Measurements from ENCODE around the gene CSMD2. TPM values are rescaled to one million over a fixed set of nuclear protein-coding genes. Genes with fewer than 3 reads are reported as not detected.

Gene CSMD2
- total RNA-seq, 5 donors from 2014 or later (not counting 1 experiment from before 2014, with no cell fraction given): 0.03 TPM; not detected in 4

DNA sequence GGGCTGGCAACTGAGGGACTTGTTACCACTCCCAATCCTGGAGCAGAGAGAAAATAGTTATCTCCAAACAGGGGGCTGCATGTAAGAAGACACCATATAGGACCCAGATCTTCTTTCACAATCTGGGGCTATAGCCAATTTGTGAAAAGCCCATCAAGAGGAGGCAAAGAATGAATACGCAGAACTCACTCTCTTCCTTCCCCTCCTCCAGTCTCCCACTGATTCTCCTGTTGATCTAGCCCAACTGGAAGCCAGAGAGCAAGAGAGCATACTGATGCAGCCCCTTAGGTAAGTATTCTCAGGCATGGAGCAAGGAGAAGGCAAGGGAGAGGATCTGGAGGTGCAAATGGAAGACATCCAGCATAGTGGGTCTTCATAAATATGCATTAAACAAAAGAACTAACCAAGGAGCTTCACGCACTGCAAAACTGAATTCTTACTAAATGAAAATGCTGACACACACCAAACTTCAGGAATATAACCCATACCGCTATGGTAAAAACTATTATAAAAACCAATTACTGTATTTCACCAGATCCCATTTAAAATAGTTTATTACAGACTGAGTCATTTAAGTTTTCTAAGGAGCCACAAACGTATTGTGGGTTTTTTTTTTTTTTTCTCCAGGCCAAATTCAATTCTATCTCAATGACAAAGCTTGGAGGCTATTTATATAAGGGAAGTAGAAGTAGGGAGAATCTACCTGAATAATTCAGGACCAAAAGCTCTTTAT, 316.7 kb downstream of the CSMD2 start:
- DNase-seq (no peak), ATAC-seq (replicated peaks in 1 of 4) (no peak)
- no CpG with 5 or more reads among the region's 4 CpGs for WGBS (ENCODE audit: insufficient coverage)
- H3K9me3 ChIP-seq: no peaks in the 10 kb centered on the region
- no peak overlapping the region for H3K27ac ChIP-seq (ENCODE audit: low read length)
- Mint-ChIP-seq H3K4me1 (no peaks in the 10 kb centered on the region), H3K4me3 (no peak overlapping the region), H3K27ac (no peak overlapping the region), H3K9me3 (no peaks in the 10 kb centered on the region), H3K36me3 (no peaks in the 10 kb centered on the region), H3K27me3 (peaks cover 7 to 16% of the 10 kb centered on the region in 2 donors)
- no peaks in the 10 kb centered on the region for H3K4me1 ChIP-seq (ENCODE audit: control insufficient read depth in 1 of 2, extremely low read depth in 1 of 2, insufficient read depth in 2 of 2, low read length in 2 of 2)
- H3K4me3 ChIP-seq (ENCODE audit: control insufficient read depth in 1 of 2, extremely low read depth in 1 of 2, low read length in 1 of 2): no peak overlapping the region
- H3K27me3 ChIP-seq (replicated peaks in 1 of 2; ENCODE audit: control insufficient read depth in 2 of 2, extremely low read depth in 1 of 2, insufficient read depth in 2 of 2, low read length in 1 of 2): peaks cover 0 to 8% of the 10 kb centered on the region in 2 experiments
- CTCF ChIA-PET: interaction anchor here in 1 of 2 donors (0.6 kb wide), 1 partner anchor 8 kb away, joined by 5 read pairs; no protein-coding TSS in a partner anchor
- POLR2A ChIA-PET: no interaction called here
- no peaks in the 10 kb centered on the region for H3K36me3 ChIP-seq (ENCODE audit: control insufficient read depth in 2 of 2, extremely low read depth in 1 of 2, insufficient read depth in 1 of 2, low read length in 1 of 2)

DNA sequence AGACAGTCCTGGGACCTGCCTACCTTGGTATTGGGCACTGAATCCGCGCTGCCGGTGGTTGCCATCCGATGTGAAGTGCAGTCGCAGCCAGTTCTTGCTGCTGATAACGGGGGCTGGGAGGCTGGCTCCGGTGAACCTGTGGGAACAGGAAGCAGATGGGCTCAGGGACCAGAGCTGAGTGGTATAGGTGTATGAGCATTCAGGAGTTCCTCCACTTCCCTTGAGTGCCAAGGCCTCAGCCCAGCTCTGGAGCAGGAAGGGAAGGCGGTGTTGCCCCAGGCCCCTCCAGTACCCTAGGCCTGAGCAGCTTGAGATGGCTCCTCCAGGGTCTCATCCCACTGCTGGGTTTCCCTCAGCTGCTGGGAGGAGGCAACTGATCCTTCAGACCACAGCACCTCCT, 318.2 kb downstream of the CSMD2 start:
- no peak overlapping the region for H3K4me3 ChIP-seq (ENCODE audit: control insufficient read depth in 1 of 2, extremely low read depth in 1 of 2, low read length in 1 of 2)
- DNase-seq (no peak), ATAC-seq (replicated peaks in 1 of 4) (no peak)
- ChIA-PET CTCF (no interaction called here), POLR2A (no interaction called here)
- H3K27me3 ChIP-seq (replicated peaks in 1 of 2; ENCODE audit: control insufficient read depth in 2 of 2, extremely low read depth in 1 of 2, insufficient read depth in 2 of 2, low read length in 1 of 2): peaks cover 0 to 8% of the 10 kb centered on the region in 2 experiments
- Mint-ChIP-seq H3K36me3 (no peaks in the 10 kb centered on the region), H3K27me3 (peaks cover 4 to 6% of the 10 kb centered on the region in 2 donors), H3K4me1 (no peaks in the 10 kb centered on the region), H3K27ac (no peak overlapping the region), H3K4me3 (no peak overlapping the region), H3K9me3 (no peaks in the 10 kb centered on the region)
- 98% methylated on average over 7 of the region's 8 CpGs for WGBS (ENCODE audit: insufficient coverage)
- no peaks in the 10 kb centered on the region for H3K9me3 ChIP-seq
- no peaks in the 10 kb centered on the region for H3K36me3 ChIP-seq (ENCODE audit: control insufficient read depth in 2 of 2, extremely low read depth in 1 of 2, insufficient read depth in 1 of 2, low read length in 1 of 2)
- no peak overlapping the region for H3K27ac ChIP-seq (ENCODE audit: low read length)
- no peaks in the 10 kb centered on the region for H3K4me1 ChIP-seq (ENCODE audit: control insufficient read depth in 1 of 2, extremely low read depth in 1 of 2, insufficient read depth in 2 of 2, low read length in 2 of 2)

DNA sequence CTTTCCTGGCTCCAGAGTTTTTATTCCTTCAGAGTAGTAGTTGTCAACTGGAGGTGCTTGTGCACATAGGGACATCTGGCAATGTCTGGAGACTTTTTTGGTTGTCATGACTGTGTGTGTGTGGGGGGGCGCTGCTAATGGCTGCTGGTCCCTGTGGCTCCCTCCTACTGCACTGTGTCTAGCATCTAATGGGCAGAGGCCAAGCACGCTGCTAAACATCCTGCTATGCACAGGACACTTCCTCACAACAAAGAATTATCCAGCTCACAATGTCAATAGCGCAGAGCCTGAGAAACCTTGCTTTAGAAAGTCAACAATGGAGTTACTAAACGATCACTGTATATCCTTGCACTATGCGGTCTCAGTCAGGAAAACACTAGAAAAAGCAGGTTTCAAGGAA, 320.9 kb downstream of the CSMD2 start:
- no peak for ATAC-seq (replicated peaks in 1 of 4)
- peaks cover 0 to 6% of the 10 kb centered on the region in 2 experiments for H3K27me3 ChIP-seq (replicated peaks in 1 of 2; ENCODE audit: control insufficient read depth in 2 of 2, extremely low read depth in 1 of 2, insufficient read depth in 2 of 2, low read length in 1 of 2)
- H3K36me3 ChIP-seq (ENCODE audit: control insufficient read depth in 2 of 2, extremely low read depth in 1 of 2, insufficient read depth in 1 of 2, low read length in 1 of 2): no peaks in the 10 kb centered on the region
- no peaks in the 10 kb centered on the region for H3K4me1 ChIP-seq (ENCODE audit: control insufficient read depth in 1 of 2, extremely low read depth in 1 of 2, insufficient read depth in 2 of 2, low read length in 2 of 2)
- no peak overlapping the region for H3K4me3 Mint-ChIP-seq
- DNase-seq: no peak
- no peak overlapping the region for H3K27ac Mint-ChIP-seq
- no peak overlapping the region for H3K27ac ChIP-seq (ENCODE audit: low read length)
- no peaks in the 10 kb centered on the region for H3K36me3 Mint-ChIP-seq
- POLR2A ChIA-PET: no interaction called here
- H3K4me3 ChIP-seq (ENCODE audit: control insufficient read depth in 1 of 2, extremely low read depth in 1 of 2, low read length in 1 of 2): no peak overlapping the region
- H3K9me3 Mint-ChIP-seq: no peaks in the 10 kb centered on the region
- H3K9me3 ChIP-seq: no peaks in the 10 kb centered on the region
- H3K27me3 Mint-ChIP-seq: peaks cover 1 to 6% of the 10 kb centered on the region in 2 donors
- H3K4me1 Mint-ChIP-seq: no peaks in the 10 kb centered on the region
- 70% methylated on average over 5 of the region's 5 CpGs for WGBS (ENCODE audit: insufficient coverage)
- CTCF ChIA-PET: no interaction called here

DNA sequence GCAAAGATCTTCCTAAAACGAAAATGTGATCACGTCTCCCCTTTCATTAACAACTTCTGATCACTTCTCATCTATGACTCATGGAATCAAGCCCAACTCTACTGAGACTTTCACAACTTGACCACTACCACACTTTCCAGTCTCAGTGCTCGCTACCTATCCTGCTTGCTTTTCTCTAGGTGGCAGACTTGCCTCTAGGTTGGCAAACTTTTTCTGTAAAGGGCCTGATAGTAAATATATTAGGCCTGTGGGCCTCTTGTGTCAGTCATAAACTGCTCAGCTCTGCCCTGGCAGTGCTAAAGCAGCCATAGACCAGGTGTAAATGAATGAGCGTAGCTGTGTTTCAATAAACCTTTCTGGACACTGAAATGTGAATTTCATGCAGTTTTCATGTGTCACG, 322.7 kb downstream of the CSMD2 start:
- H3K36me3 ChIP-seq (ENCODE audit: control insufficient read depth in 2 of 2, extremely low read depth in 1 of 2, insufficient read depth in 1 of 2, low read length in 1 of 2): no peaks in the 10 kb centered on the region
- H3K4me1 ChIP-seq (ENCODE audit: control insufficient read depth in 1 of 2, extremely low read depth in 1 of 2, insufficient read depth in 2 of 2, low read length in 2 of 2): no peaks in the 10 kb centered on the region
- no peak overlapping the region for H3K27ac ChIP-seq (ENCODE audit: low read length)
- ATAC-seq (replicated peaks in 1 of 4): no peak
- H3K9me3 ChIP-seq: no peaks in the 10 kb centered on the region
- 70% methylated on average over 3 of the region's 5 CpGs for WGBS (ENCODE audit: insufficient coverage)
- Mint-ChIP-seq H3K27me3 (peaks cover 6 to 7% of the 10 kb centered on the region in 2 donors), H3K4me3 (no peak overlapping the region), H3K36me3 (no peaks in the 10 kb centered on the region), H3K9me3 (no peaks in the 10 kb centered on the region), H3K27ac (no peak overlapping the region), H3K4me1 (no peaks in the 10 kb centered on the region)
- peaks cover 0 to 6% of the 10 kb centered on the region in 2 experiments for H3K27me3 ChIP-seq (replicated peaks in 1 of 2; ENCODE audit: control insufficient read depth in 2 of 2, extremely low read depth in 1 of 2, insufficient read depth in 2 of 2, low read length in 1 of 2)
- H3K4me3 ChIP-seq (ENCODE audit: control insufficient read depth in 1 of 2, extremely low read depth in 1 of 2, low read length in 1 of 2): no peak overlapping the region
- ChIA-PET CTCF (no interaction called here), POLR2A (no interaction called here)
- DNase-seq: no peak

DNA sequence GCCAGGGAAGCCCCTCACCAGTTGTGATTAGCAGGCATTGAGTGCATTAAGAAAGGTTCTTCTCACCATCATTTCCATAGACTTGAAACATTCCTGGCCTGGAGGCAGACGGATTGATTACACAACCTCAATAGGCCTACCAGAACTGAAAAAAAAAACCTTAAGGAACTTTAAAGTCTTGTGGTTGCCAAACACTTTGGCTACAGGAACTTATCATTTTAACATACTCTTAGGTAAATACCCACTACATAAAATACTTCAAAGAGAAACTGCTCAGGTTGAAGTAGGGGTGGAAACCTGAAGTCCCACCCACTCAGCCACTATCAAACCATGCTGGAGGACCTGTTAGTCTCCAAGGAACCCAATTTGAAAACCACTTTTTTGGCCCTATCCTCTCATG, 323.5 kb downstream of the CSMD2 start:
- Mint-ChIP-seq H3K9me3 (peaks cover 0 to 4% (median 0%) of the 10 kb centered on the region in 3 donors), H3K27ac (no peak overlapping the region), H3K4me3 (no peak overlapping the region), H3K27me3 (peaks cover 6 to 7% of the 10 kb centered on the region in 2 donors), H3K36me3 (no peaks in the 10 kb centered on the region), H3K4me1 (no peaks in the 10 kb centered on the region)
- POLR2A ChIA-PET: no interaction called here
- WGBS (ENCODE audit: insufficient coverage): no CpG with 5 or more reads among the region's 1 CpG
- DNase-seq: no peak
- H3K27ac ChIP-seq (ENCODE audit: low read length): no peak overlapping the region
- no peaks in the 10 kb centered on the region for H3K4me1 ChIP-seq (ENCODE audit: control insufficient read depth in 1 of 2, extremely low read depth in 1 of 2, insufficient read depth in 2 of 2, low read length in 2 of 2)
- CTCF ChIA-PET: no interaction called here
- no peaks in the 10 kb centered on the region for H3K36me3 ChIP-seq (ENCODE audit: control insufficient read depth in 2 of 2, extremely low read depth in 1 of 2, insufficient read depth in 1 of 2, low read length in 1 of 2)
- no peak overlapping the region for H3K4me3 ChIP-seq (ENCODE audit: control insufficient read depth in 1 of 2, extremely low read depth in 1 of 2, low read length in 1 of 2)
- no peak for ATAC-seq (replicated peaks in 1 of 4)
- no peaks in the 10 kb centered on the region for H3K27me3 ChIP-seq (replicated peaks in 1 of 2; ENCODE audit: control insufficient read depth in 2 of 2, extremely low read depth in 1 of 2, insufficient read depth in 2 of 2, low read length in 1 of 2)
- H3K9me3 ChIP-seq: no peaks in the 10 kb centered on the region

DNA sequence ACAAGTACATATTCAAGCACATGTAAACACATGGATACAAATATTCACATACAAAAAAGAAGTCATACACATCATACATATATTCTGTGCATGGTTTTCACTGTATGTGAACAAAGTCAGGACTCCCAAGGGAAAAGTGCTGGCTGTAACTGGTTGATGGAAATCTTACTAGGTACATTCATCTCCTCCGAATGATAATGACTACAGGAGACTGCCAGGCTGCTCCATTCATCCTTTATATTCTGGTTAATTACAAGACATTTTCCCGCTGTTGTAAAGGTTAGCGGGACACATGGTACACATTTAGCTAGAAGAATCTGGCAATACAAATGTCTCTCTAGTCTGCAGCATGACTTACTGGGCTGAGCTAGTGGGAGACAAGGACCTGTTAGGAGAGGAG, 327.4 kb downstream of the CSMD2 start:
- ATAC-seq (replicated peaks in 1 of 4) (no peak), DNase-seq (no peak)
- Histone ChIP-seq H3K36me3 (ENCODE audit: control insufficient read depth in 2 of 2, extremely low read depth in 1 of 2, insufficient read depth in 1 of 2, low read length in 1 of 2) (no peaks in the 10 kb centered on the region), H3K27ac (ENCODE audit: low read length) (no peak overlapping the region), H3K9me3 (no peaks in the 10 kb centered on the region), H3K4me3 (ENCODE audit: control insufficient read depth in 1 of 2, extremely low read depth in 1 of 2, low read length in 1 of 2) (no peak overlapping the region), H3K4me1 (ENCODE audit: control insufficient read depth in 1 of 2, extremely low read depth in 1 of 2, insufficient read depth in 2 of 2, low read length in 2 of 2) (no peaks in the 10 kb centered on the region), H3K27me3 (replicated peaks in 1 of 2; ENCODE audit: control insufficient read depth in 2 of 2, extremely low read depth in 1 of 2, insufficient read depth in 2 of 2, low read length in 1 of 2) (no peaks in the 10 kb centered on the region)
- POLR2A ChIA-PET: no interaction called here
- 100% methylated on average over 2 of the region's 3 CpGs for WGBS (ENCODE audit: insufficient coverage)
- Mint-ChIP-seq H3K4me1 (no peaks in the 10 kb centered on the region), H3K27ac (no peak overlapping the region), H3K9me3 (peaks cover 0 to 4% (median 0%) of the 10 kb centered on the region in 3 donors), H3K36me3 (no peaks in the 10 kb centered on the region), H3K4me3 (no peak overlapping the region), H3K27me3 (peaks cover 0 to 7% of the 10 kb centered on the region in 2 donors)
- CTCF ChIA-PET: no interaction called here
